ENCODE data around the gene LIPC. TPM values are rescaled to one million over a fixed set of nuclear protein-coding genes. Genes with fewer than 3 reads are reported as not detected.

LIPC gene
- total RNA-seq, 1 donor from 2014 or later, result not detected

- TF ChIP-seq POLR2AphosphoS5 (IDR thresholded peaks at IDR 0.05; ENCODE audit: insufficient read depth in 1 of 2, low read depth in 1 of 2) (no peak), POLR2A (IDR thresholded peaks at IDR 0.05) (no peak)
- Histone ChIP-seq H3K9me3 (no peaks in the 10 kb centered on the region), H3K27me3 (no peaks in the 10 kb centered on the region), H3K4me3 (no peak overlapping the region), H3K36me3 (no peaks in the 10 kb centered on the region), H3K4me1 (peaks cover 11% of the 10 kb centered on the region), H3K27ac (no peak overlapping the region)
- DNase-seq (ENCODE audit: extremely low spot score in 2 of 2), result no peak
- intact Hi-C loops (cut with DNase I), result no loop called here
Observed at GRCh38 chr15:58398643-58399042, 33.1 kb upstream of the LIPC start.

- Histone ChIP-seq H3K36me3 (no peaks in the 10 kb centered on the region), H3K9me3 (no peaks in the 10 kb centered on the region), H3K27me3 (no peaks in the 10 kb centered on the region), H3K27ac (no peak overlapping the region), H3K4me3 (no peak overlapping the region), H3K4me1 (peaks cover 11% of the 10 kb centered on the region)
- DNase-seq (ENCODE audit: extremely low spot score in 2 of 2), result no peak
- TF ChIP-seq POLR2AphosphoS5 (IDR thresholded peaks at IDR 0.05; ENCODE audit: insufficient read depth in 1 of 2, low read depth in 1 of 2) (no peak), POLR2A (IDR thresholded peaks at IDR 0.05) (no peak)
- TF ChIP-seq, protein P1, sequence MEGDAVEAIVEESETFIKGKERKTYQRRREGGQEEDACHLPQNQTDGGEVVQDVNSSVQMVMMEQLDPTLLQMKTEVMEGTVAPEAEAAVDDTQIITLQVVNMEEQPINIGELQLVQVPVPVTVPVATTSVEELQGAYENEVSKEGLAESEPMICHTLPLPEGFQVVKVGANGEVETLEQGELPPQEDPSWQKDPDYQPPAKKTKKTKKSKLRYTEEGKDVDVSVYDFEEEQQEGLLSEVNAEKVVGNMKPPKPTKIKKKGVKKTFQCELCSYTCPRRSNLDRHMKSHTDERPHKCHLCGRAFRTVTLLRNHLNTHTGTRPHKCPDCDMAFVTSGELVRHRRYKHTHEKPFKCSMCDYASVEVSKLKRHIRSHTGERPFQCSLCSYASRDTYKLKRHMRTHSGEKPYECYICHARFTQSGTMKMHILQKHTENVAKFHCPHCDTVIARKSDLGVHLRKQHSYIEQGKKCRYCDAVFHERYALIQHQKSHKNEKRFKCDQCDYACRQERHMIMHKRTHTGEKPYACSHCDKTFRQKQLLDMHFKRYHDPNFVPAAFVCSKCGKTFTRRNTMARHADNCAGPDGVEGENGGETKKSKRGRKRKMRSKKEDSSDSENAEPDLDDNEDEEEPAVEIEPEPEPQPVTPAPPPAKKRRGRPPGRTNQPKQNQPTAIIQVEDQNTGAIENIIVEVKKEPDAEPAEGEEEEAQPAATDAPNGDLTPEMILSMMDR (IDR thresholded peaks at IDR 0.05), result no peak
- intact Hi-C loops (cut with DNase I), result no loop called here
Observed at GRCh38 chr15:58399739-58400138, 32.1 kb upstream of the LIPC start.

DNA sequence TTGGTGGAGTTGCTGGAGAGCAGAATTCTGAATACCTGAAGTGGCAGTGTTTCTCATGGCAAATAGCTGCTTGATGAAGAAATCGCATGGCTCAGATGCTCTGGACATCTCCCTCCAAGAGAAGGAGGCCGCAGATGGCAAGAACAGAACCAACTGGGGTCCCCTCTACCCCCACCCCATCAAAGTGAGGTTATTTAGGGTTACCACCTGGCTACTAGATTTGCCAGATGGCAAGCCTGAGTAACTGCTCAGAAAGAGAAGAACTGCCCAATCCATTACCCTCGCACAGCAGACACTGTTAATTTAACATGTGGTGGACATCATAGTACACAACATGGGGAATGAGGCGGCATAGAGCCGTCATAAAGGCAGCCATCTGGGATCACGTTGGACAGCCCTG, 30.5 kb upstream of the LIPC start:
- Histone ChIP-seq H3K27me3 (no peaks in the 10 kb centered on the region), H3K9me3 (no peaks in the 10 kb centered on the region), H3K36me3 (no peaks in the 10 kb centered on the region), H3K27ac (no peak overlapping the region), H3K4me3 (no peak overlapping the region), H3K4me1 (peaks cover 11% of the 10 kb centered on the region)
- TF ChIP-seq, protein P1 (IDR thresholded peaks at IDR 0.05), result no peak
- TF ChIP-seq POLR2AphosphoS5 (IDR thresholded peaks at IDR 0.05; ENCODE audit: insufficient read depth in 1 of 2, low read depth in 1 of 2), result no peak
- no peak for TF ChIP-seq POLR2A (IDR thresholded peaks at IDR 0.05)
- intact Hi-C loops (cut with DNase I), result no loop called here
- DNase-seq (ENCODE audit: extremely low spot score in 2 of 2), result no peak

DNA sequence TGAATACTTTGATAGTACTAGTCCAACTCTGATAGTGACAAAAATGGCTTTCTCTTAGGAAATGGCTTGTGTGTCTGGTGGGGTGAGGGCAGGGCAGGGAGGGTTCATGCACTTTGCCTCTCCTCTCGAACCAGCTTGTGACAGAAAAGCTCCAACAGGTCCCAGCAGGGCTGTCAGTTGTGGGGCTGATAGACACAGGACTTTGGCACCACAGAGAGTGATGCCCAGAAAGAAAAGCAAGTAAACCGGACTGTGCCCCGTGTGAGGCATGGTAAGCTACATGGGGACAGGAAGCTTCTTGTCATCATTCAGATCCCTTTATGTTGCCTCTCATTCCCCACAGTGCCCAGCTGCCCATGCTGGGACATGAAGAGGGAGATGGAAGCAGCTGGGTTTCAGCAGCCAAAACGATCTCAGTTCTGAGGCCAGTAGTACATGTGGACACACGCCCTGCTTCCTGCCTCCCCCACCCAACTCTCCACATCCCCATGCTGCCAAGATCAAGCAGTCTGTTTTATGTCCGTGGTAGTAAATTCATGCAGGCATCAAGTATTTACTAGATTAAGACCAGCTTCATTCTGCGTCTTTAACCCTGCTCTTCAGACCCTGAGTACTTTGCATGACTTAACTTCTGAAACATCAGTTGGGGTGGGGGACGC, 29.7 kb upstream of the LIPC start:
- TF ChIP-seq POLR2A (IDR thresholded peaks at IDR 0.05), result no peak
- peaks cover 11% of the 10 kb centered on the region for H3K4me1 ChIP-seq
- no peaks in the 10 kb centered on the region for H3K36me3 ChIP-seq
- no peak overlapping the region for H3K27ac ChIP-seq
- no peaks in the 10 kb centered on the region for H3K9me3 ChIP-seq
- intact Hi-C loops (cut with DNase I), result no loop called here
- H3K27me3 ChIP-seq, result no peaks in the 10 kb centered on the region
- no peak overlapping the region for H3K4me3 ChIP-seq
- no peak for DNase-seq (ENCODE audit: extremely low spot score in 2 of 2)

- TF ChIP-seq, protein P1 (IDR thresholded peaks at IDR 0.05), result no peak
- no peak for TF ChIP-seq POLR2A (IDR thresholded peaks at IDR 0.05)
- TF ChIP-seq POLR2AphosphoS5 (IDR thresholded peaks at IDR 0.05; ENCODE audit: insufficient read depth in 1 of 2, low read depth in 1 of 2), result no peak
- no peaks in the 10 kb centered on the region for H3K36me3 ChIP-seq
- no peak for DNase-seq (ENCODE audit: extremely low spot score in 2 of 2)
- intact Hi-C loops (cut with DNase I), result no loop called here
- H3K9me3 ChIP-seq, result no peaks in the 10 kb centered on the region
- no peak overlapping the region for H3K27ac ChIP-seq
- H3K4me3 ChIP-seq, result no peak overlapping the region
- H3K4me1 ChIP-seq, result peaks cover 11% of the 10 kb centered on the region
- H3K27me3 ChIP-seq, result no peaks in the 10 kb centered on the region
Observed at GRCh38 chr15:58403581-58403980, 28.2 kb upstream of the LIPC start.

DNA sequence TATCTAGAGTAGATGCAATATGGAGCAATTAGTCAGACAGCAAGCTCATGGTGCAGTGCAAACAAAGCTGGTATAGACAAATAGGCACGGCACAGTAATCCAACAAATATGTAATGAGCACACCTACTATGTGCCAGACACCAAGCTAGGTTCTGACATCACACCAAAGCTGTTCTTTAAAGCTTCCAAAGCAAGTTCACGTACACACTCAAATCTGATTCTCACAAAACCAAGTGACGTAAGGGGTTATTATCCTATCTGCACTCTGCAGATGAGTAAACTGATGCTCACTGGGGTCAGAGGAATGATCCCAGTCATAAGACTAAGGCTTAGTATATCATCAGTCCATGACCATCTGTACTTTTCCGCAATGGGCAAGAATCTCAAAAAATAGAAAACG, 27.8 kb upstream of the LIPC start:
- H3K36me3 ChIP-seq, result no peaks in the 10 kb centered on the region
- H3K9me3 ChIP-seq, result no peaks in the 10 kb centered on the region
- DNase-seq (ENCODE audit: extremely low spot score in 2 of 2), result no peak
- TF ChIP-seq POLR2A (IDR thresholded peaks at IDR 0.05) (no peak), POLR2AphosphoS5 (IDR thresholded peaks at IDR 0.05; ENCODE audit: insufficient read depth in 1 of 2, low read depth in 1 of 2) (no peak)
- TF ChIP-seq, protein P1 (IDR thresholded peaks at IDR 0.05), result no peak
- intact Hi-C loops (cut with DNase I), result no loop called here
- no peak overlapping the region for H3K27ac ChIP-seq
- no peak overlapping the region for H3K4me3 ChIP-seq
- H3K27me3 ChIP-seq, result no peaks in the 10 kb centered on the region
- peaks cover 11% of the 10 kb centered on the region for H3K4me1 ChIP-seq
